RPMI7951 (cell line): ENCODE data around the gene POLD4. TPM values are rescaled to one million over a fixed set of nuclear protein-coding genes. Genes with fewer than 3 reads are reported as not detected.
"Not testable (repeated sequence)": the region's sequence is repeated elsewhere in the genome, so short reads cannot be mapped to it uniquely, and the experiment has no call there.

Experiments
- DNase-seq: peaks from one replicate; pipeline ENCODE4 v3.0.0-alpha.2; 2012; ENCODE audit warnings: low read depth
- total RNA-seq: library from RNA; depleted of rRNA; stranded (reverse); fragments of >200 nt; shearing (Covaris generic); gene quantifications from 2 replicates; pipeline ENCODE4 v1.2.3, GENCODE V29; 2014; rRNA removed

POLD4 gene
- 68.0 and 85.3 TPM in 2 replicates for total RNA-seq

- peak; percentile 95 for DNase-seq
These were observed at the start of gene POLD4 for GRCh38 chr11:67353317-67354074. Gene POLD4, minus strand, starts transcription at chr11:67353546. Its CDS starts 147 bp downstream, at chr11:67353399.

- DNase-seq = not testable (repeated sequence)
These were observed 49.7 kb upstream of the POLD4 start for GRCh38 chr11:67403085-67403484.

- not testable (repeated sequence) for DNase-seq
These were observed 49.0 kb upstream of the POLD4 start for GRCh38 chr11:67402192-67402839.

GRCh38 chr11:67401495-67402191, 48.3 kb upstream of the POLD4 start, which contains the start of gene PPP1CA:
Gene PPP1CA, minus strand, starts transcription at chr11:67401858. Its CDS starts 76 bp downstream, at chr11:67401782.
- DNase-seq = peak; percentile 85

GRCh38 chr11:67400942-67401494, 47.7 kb upstream of the POLD4 start:
- no peak for DNase-seq

- DNase-seq = no peak
These were observed 47.0 kb upstream of the POLD4 start for GRCh38 chr11:67400251-67400941.

GRCh38 chr11:67398661-67399563, 45.6 kb upstream of the POLD4 start:
- DNase-seq = no peak

- no peak for DNase-seq
These were observed 44.8 kb upstream of the POLD4 start for GRCh38 chr11:67397986-67398660.

GRCh38 chr11:67397536-67397935, 44.2 kb upstream of the POLD4 start:
- DNase-seq = no peak

GRCh38 chr11:67396587-67397389, 43.4 kb upstream of the POLD4 start:
- no peak for DNase-seq

- no peak for DNase-seq
These were observed 42.9 kb upstream of the POLD4 start for GRCh38 chr11:67396259-67396581.

GRCh38 chr11:67395555-67396258, 42.4 kb upstream of the POLD4 start:
- DNase-seq = no peak

GRCh38 chr11:67393990-67394389, 40.6 kb upstream of the POLD4 start:
- no peak for DNase-seq

GRCh38 chr11:67393437-67393836, 40.1 kb upstream of the POLD4 start:
- DNase-seq = no peak

GRCh38 chr11:67392183-67392715, 38.9 kb upstream of the POLD4 start:
- no peak for DNase-seq

GRCh38 chr11:67391304-67392182, 38.2 kb upstream of the POLD4 start, which contains the start of gene RAD9A:
Gene RAD9A, plus strand, starts transcription at chr11:67391986. Its CDS starts 59 bp downstream, at chr11:67392045.
- peak; percentile 94 for DNase-seq

- no peak for DNase-seq
These were observed 37.6 kb upstream of the POLD4 start for GRCh38 chr11:67390947-67391303.
